ENCODE data around the gene GCC2. TPM values are rescaled to one million over a fixed set of nuclear protein-coding genes. Genes with fewer than 3 reads are reported as not detected.

Gene GCC2
- total and polyA plus RNA-seq, 7 donors: 4.8 to 24.0 (median 18.0) TPM

DNA sequence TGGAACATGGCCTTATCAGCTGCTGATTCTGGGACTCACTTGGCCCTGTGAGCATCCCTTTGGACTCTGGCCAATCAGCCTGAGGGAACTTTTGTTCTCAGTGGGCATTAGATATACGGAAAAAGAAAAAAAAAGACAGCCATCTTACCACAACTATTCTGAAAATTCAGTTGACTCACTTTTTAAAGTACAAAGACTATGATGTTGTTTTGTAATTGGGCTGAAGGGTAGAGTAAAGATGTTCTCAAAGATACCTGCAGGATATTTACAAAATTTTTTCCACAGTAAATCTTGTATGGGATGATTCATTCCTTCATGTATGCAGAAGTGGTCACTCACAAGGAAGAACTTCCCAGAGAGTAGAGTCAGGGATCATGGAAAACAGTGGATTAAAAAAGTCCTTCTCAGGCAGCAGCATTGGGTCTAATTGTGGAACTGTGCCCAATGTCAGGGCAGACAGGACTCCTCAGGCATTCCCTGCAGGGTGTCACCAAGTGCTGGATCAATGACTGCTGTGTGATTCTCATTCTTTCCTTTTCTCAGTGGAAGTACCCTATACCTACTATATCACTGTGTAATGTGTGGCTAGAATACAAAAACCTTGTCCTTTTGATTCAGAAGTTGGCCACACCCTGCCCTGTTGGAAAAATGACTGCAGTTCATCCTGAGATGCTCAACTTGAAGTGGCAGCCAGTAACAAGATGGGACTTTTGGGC is 35.9 kb upstream of the GCC2 start:
- H3K4me1 ChIP-seq: no peaks in the 10 kb centered on the region
- no peak overlapping the region for H3K27ac ChIP-seq
- H3K36me3 ChIP-seq (ENCODE audit: insufficient read depth in 1 of 2, low read depth in 1 of 2): no peaks in the 10 kb centered on the region
- TF ChIP-seq, protein P1, sequence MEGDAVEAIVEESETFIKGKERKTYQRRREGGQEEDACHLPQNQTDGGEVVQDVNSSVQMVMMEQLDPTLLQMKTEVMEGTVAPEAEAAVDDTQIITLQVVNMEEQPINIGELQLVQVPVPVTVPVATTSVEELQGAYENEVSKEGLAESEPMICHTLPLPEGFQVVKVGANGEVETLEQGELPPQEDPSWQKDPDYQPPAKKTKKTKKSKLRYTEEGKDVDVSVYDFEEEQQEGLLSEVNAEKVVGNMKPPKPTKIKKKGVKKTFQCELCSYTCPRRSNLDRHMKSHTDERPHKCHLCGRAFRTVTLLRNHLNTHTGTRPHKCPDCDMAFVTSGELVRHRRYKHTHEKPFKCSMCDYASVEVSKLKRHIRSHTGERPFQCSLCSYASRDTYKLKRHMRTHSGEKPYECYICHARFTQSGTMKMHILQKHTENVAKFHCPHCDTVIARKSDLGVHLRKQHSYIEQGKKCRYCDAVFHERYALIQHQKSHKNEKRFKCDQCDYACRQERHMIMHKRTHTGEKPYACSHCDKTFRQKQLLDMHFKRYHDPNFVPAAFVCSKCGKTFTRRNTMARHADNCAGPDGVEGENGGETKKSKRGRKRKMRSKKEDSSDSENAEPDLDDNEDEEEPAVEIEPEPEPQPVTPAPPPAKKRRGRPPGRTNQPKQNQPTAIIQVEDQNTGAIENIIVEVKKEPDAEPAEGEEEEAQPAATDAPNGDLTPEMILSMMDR (IDR thresholded peaks at IDR 0.05): no peak
- ATAC-seq (no peak), DNase-seq (no peak)
- intact Hi-C loops (cut with DNase I): no loop called here
- WGBS, 3 donors: 11 to 33% (median 24%) methylated on average over 1 of the region's 1 CpG
- H3K27me3 ChIP-seq (ENCODE audit: insufficient read depth in 3 of 3, low read length in 2 of 3): no peaks in the 10 kb centered on the region
- H3K9me3 ChIP-seq: no peaks in the 10 kb centered on the region
- no peak overlapping the region for H3K4me3 ChIP-seq

- H3K27me3 ChIP-seq (ENCODE audit: insufficient read depth in 3 of 3, low read length in 2 of 3): no peaks in the 10 kb centered on the region
- TF ChIP-seq, protein P1 (IDR thresholded peaks at IDR 0.05): no peak
- no peaks in the 10 kb centered on the region for H3K4me1 ChIP-seq
- DNase-seq: no peak
- intact Hi-C loops (cut with DNase I): no loop called here
- H3K9me3 ChIP-seq: no peaks in the 10 kb centered on the region
- no peak overlapping the region for H3K4me3 ChIP-seq
- ATAC-seq: no peak
- no peak overlapping the region for H3K27ac ChIP-seq
- WGBS, 3 donors: 92 to 100% (median 93%) methylated on average over 1 of the region's 1 CpG
- no peaks in the 10 kb centered on the region for H3K36me3 ChIP-seq (ENCODE audit: insufficient read depth in 1 of 2, low read depth in 1 of 2)
Observed at GRCh38 chr2:108413711-108414095, 35.3 kb upstream of the GCC2 start.

DNA sequence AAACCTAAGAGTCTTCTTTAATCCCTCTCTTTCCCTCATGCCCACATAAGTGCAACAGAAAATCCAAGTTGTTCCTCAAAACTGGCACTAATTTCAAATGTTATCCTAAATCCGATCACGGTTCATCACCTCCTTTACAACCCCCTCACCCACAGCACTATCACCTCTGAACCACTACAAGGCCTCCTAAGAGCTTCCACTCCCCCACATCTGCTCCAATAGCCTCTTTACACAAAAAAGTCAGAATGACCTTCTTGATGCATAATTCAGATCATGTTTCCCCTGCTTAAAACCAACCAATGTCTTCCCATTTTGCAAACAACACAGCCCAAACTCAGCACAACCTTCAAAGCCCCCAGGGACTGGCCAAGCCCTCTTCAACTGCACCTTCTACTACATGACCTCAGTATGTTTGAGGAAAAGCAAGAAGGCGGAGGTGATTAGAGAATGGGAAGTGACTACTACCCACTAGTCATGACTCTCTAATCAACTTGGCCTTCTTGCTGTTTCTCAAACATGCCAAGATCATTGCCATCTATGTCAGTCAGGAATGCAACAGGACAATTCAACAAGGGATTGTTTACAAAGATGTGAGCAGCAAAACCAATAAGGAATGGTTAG is 34.6 kb upstream of the GCC2 start:
- H3K27me3 ChIP-seq (ENCODE audit: insufficient read depth in 3 of 3, low read length in 2 of 3): no peaks in the 10 kb centered on the region
- WGBS, 3 donors: 93% methylated on average over 3 of the region's 3 CpGs
- intact Hi-C loops (cut with DNase I): no loop called here
- H3K36me3 ChIP-seq (ENCODE audit: insufficient read depth in 1 of 2, low read depth in 1 of 2): no peaks in the 10 kb centered on the region
- H3K9me3 ChIP-seq: no peaks in the 10 kb centered on the region
- TF ChIP-seq, protein P1 (IDR thresholded peaks at IDR 0.05): no peak
- no peak overlapping the region for H3K27ac ChIP-seq
- H3K4me1 ChIP-seq: no peaks in the 10 kb centered on the region
- no peak overlapping the region for H3K4me3 ChIP-seq
- no peak for DNase-seq
- ATAC-seq: no peak

DNA sequence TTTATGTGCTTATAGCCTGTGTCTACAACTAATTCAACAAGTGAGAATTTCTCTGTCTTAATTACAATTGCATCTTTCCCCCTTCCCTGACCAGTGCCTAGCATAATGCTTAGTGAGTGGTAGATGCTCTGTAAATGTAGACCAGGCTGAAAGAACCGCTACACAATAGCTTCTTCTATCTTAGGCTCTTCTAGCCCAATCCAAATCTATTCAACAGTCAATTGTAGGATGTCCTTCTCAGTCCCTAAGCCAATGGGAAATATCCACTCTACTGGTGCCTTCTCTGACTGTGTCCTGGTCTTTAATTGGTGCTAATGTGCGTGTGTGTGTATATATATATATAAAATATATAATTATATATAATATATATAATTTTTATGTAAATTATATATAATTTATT is 34.1 kb upstream of the GCC2 start:
- H3K27me3 ChIP-seq (ENCODE audit: insufficient read depth in 3 of 3, low read length in 2 of 3): no peaks in the 10 kb centered on the region
- ATAC-seq: no peak
- 91 to 100% (median 94%) methylated on average over 2 of the region's 2 CpGs for WGBS, 3 donors
- H3K4me3 ChIP-seq: no peak overlapping the region
- H3K9me3 ChIP-seq: no peaks in the 10 kb centered on the region
- TF ChIP-seq, protein P1 (IDR thresholded peaks at IDR 0.05): no peak
- H3K36me3 ChIP-seq (ENCODE audit: insufficient read depth in 1 of 2, low read depth in 1 of 2): no peaks in the 10 kb centered on the region
- DNase-seq: no peak
- H3K27ac ChIP-seq: no peak overlapping the region
- no peaks in the 10 kb centered on the region for H3K4me1 ChIP-seq
- intact Hi-C loops (cut with DNase I): no loop called here
